Activated naive CD4-positive, alpha-beta T cell treated with anti-CD3 and anti-CD28 coated beads, Interleukin-2, amount 50 U/mL, for 72 hours (primary cell): ENCODE data around the gene LAMTOR3. TPM values are rescaled to one million over a fixed set of nuclear protein-coding genes. Genes with fewer than 3 reads are reported as not detected.

Experiments used
- ATAC-seq, 2 donors: fragments of 150-1000 bp; cut with Tn5 transposase; 2 replicates each; pipeline ENCODE4 v1.10.0; 2021; ENCODE audit warnings: mild to moderate bottlenecking in 2 of 2, moderate library complexity in 2 of 2
- DNase-seq, 2 donors: peaks; one replicate each; pipeline ENCODE4 v3.0.0; 2021 to 2022; ENCODE audit warnings: low spot score in 2 of 2
- H3K27ac Mint-ChIP-seq, 2 donors: one replicate each; pipeline ENCODE4 v1.8.0; 2022; ENCODE audit warnings: mild to moderate bottlenecking in 2 of 2, mixed read lengths in 2 of 2
- H3K36me3 Mint-ChIP-seq, 2 donors: one replicate each; pipeline ENCODE4 v1.8.0; 2022; ENCODE audit warnings: mixed read lengths in 2 of 2
- H3K9me3 Mint-ChIP-seq, 2 donors: one replicate each; pipeline ENCODE4 v1.8.0; 2022; ENCODE audit warnings: mixed read lengths in 2 of 2
- total RNA-seq, 2 donors: library from RNA; stranded (reverse); gene quantifications; one replicate each; pipeline ENCODE4 v1.2.3, GENCODE V29; 2022

Gene LAMTOR3
- total RNA-seq, 2 donors from 2014 or later, result 27.4 to 38.7 TPM

GRCh38 chr4:99878604-99879003 lies 15.6 kb downstream of the LAMTOR3 start:
- ATAC-seq (no peak), DNase-seq (no peak)
- Mint-ChIP-seq H3K36me3 (peaks cover 0 to 11% of the 10 kb centered on the region in 2 donors), H3K27ac (no peak overlapping the region), H3K9me3 (no peaks in the 10 kb centered on the region)

- DNase-seq (no peak), ATAC-seq (no peak)
- H3K36me3 Mint-ChIP-seq, result peaks cover 6 to 12% of the 10 kb centered on the region in 2 donors
- no peaks in the 10 kb centered on the region for H3K9me3 Mint-ChIP-seq
- peak overlapping the region in 1 of 2 donors; percentile 40 for H3K27ac Mint-ChIP-seq
Measured at GRCh38 chr4:99876946-99877345, 17.3 kb downstream of the LAMTOR3 start.

GRCh38 chr4:99875071-99875470 lies 19.2 kb downstream of the LAMTOR3 start:
- Mint-ChIP-seq H3K36me3 (peaks cover 10 to 21% of the 10 kb centered on the region in 2 donors), H3K9me3 (no peaks in the 10 kb centered on the region), H3K27ac (peak overlapping the region in 1 of 2 donors; percentile 92)
- ATAC-seq (no peak), DNase-seq (no peak)

- no peak for ATAC-seq
- H3K9me3 Mint-ChIP-seq, result no peaks in the 10 kb centered on the region
- H3K36me3 Mint-ChIP-seq, result peaks cover 16 to 29% of the 10 kb centered on the region in 2 donors
- H3K27ac Mint-ChIP-seq, result peak overlapping the region in 1 of 2 donors; percentile 76
- no peak for DNase-seq
Measured at GRCh38 chr4:99872570-99872969, 21.7 kb downstream of the LAMTOR3 start.

- Mint-ChIP-seq H3K27ac (peak overlapping the region; percentile 25 to 88), H3K9me3 (no peaks in the 10 kb centered on the region), H3K36me3 (peaks cover 23 to 54% of the 10 kb centered on the region in 2 donors)
- peak; percentile 99 for ATAC-seq
- no peak for DNase-seq
Measured at GRCh38 chr4:99868126-99868596, 26.1 kb downstream of the LAMTOR3 start.

- ATAC-seq, result no peak
- no peak overlapping the region for H3K27ac Mint-ChIP-seq
Measured at GRCh38 chr4:99863804-99864203, 30.4 kb downstream of the LAMTOR3 start.

GRCh38 chr4:99861120-99861905 lies 32.9 kb downstream of the LAMTOR3 start:
- Mint-ChIP-seq H3K27ac (peak overlapping the region; percentile 63 to 77), H3K9me3 (no peaks in the 10 kb centered on the region), H3K36me3 (peaks cover 17 to 54% of the 10 kb centered on the region in 2 donors)
- peak; percentile 87 to 95 for ATAC-seq
- no peak for DNase-seq

More at GRCh38 chr4:99863804-99864203, 30.4 kb downstream of the LAMTOR3 start:
- DNase-seq, result no peak
- Mint-ChIP-seq H3K36me3 (peaks cover 18 to 50% of the 10 kb centered on the region in 2 donors), H3K9me3 (no peaks in the 10 kb centered on the region)

- no peaks in the 10 kb centered on the region for H3K9me3 Mint-ChIP-seq
- DNase-seq (no peak), ATAC-seq (no peak)
- H3K27ac Mint-ChIP-seq, result peak overlapping the region in 1 of 2 donors; percentile 63
- H3K36me3 Mint-ChIP-seq, result peaks cover 17 to 51% of the 10 kb centered on the region in 2 donors
Measured at GRCh38 chr4:99860521-99860920, 33.7 kb downstream of the LAMTOR3 start.

- peaks cover 17 to 52% of the 10 kb centered on the region in 2 donors for H3K36me3 Mint-ChIP-seq
- no peak for DNase-seq
- no peak for ATAC-seq
- peak overlapping the region; percentile 13 to 19 for H3K27ac Mint-ChIP-seq
- H3K9me3 Mint-ChIP-seq, result no peaks in the 10 kb centered on the region
Measured at GRCh38 chr4:99859618-99860017, 34.6 kb downstream of the LAMTOR3 start.

GRCh38 chr4:99857307-99857706 lies 36.9 kb downstream of the LAMTOR3 start:
- no peak for ATAC-seq
- Mint-ChIP-seq H3K27ac (peak overlapping the region; percentile 78 to 83), H3K36me3 (peaks cover 31 to 55% of the 10 kb centered on the region in 2 donors), H3K9me3 (no peaks in the 10 kb centered on the region)
- no peak for DNase-seq

- ATAC-seq (peak; percentile 61 to 78), DNase-seq (no peak)
- H3K36me3 Mint-ChIP-seq, result peaks cover 31 to 55% of the 10 kb centered on the region in 2 donors
- peak overlapping the region; percentile 78 to 83 for H3K27ac Mint-ChIP-seq
- no peaks in the 10 kb centered on the region for H3K9me3 Mint-ChIP-seq
Measured at GRCh38 chr4:99856166-99856565, 38.1 kb downstream of the LAMTOR3 start.

- Mint-ChIP-seq H3K27ac (peak overlapping the region; percentile 78 to 83), H3K9me3 (no peaks in the 10 kb centered on the region), H3K36me3 (peaks cover 31 to 55% of the 10 kb centered on the region in 2 donors)
- ATAC-seq (no peak), DNase-seq (no peak)
Measured at GRCh38 chr4:99855678-99856077, 38.5 kb downstream of the LAMTOR3 start.

GRCh38 chr4:99853999-99854398 lies 40.2 kb downstream of the LAMTOR3 start:
- no peak overlapping the region for H3K27ac Mint-ChIP-seq
- H3K9me3 Mint-ChIP-seq, result no peaks in the 10 kb centered on the region
- DNase-seq, result no peak

GRCh38 chr4:99853190-99853589 lies 41.0 kb downstream of the LAMTOR3 start:
- no peaks in the 10 kb centered on the region for H3K9me3 Mint-ChIP-seq
- DNase-seq (no peak), ATAC-seq (no peak)
- H3K27ac Mint-ChIP-seq, result peak overlapping the region; percentile 73 to 95
- peaks cover 27 to 58% of the 10 kb centered on the region in 2 donors for H3K36me3 Mint-ChIP-seq

More at GRCh38 chr4:99853999-99854398, 40.2 kb downstream of the LAMTOR3 start:
- peaks cover 27 to 56% of the 10 kb centered on the region in 2 donors for H3K36me3 Mint-ChIP-seq
- no peak for ATAC-seq

GRCh38 chr4:99852199-99852749 lies 42.0 kb downstream of the LAMTOR3 start:
- Mint-ChIP-seq H3K9me3 (no peaks in the 10 kb centered on the region), H3K36me3 (peaks cover 27 to 55% of the 10 kb centered on the region in 2 donors), H3K27ac (peak overlapping the region; percentile 95 to 99)
- DNase-seq, result no peak
- peak; percentile 12 to 22 for ATAC-seq

- no peak for DNase-seq
- H3K36me3 Mint-ChIP-seq, result peaks cover 13 to 47% of the 10 kb centered on the region in 2 donors
- ATAC-seq, result peak; percentile 52
- peaks cover 0 to under 1% of the 10 kb centered on the region in 2 donors for H3K9me3 Mint-ChIP-seq
- H3K27ac Mint-ChIP-seq, result peak overlapping the region; percentile 98 to 100
Measured at GRCh38 chr4:99848591-99849001, 45.6 kb downstream of the LAMTOR3 start.

- peak overlapping the region; percentile 98 to 100 for H3K27ac Mint-ChIP-seq
- peaks cover 5 to 49% of the 10 kb centered on the region in 2 donors for H3K36me3 Mint-ChIP-seq
- H3K9me3 Mint-ChIP-seq, result peaks cover 0 to 5% of the 10 kb centered on the region in 2 donors
- ATAC-seq (peak; percentile 60 to 68), DNase-seq (peak in 1 of 2 donors; percentile 44)
Measured at GRCh38 chr4:99847362-99847976, 46.8 kb downstream of the LAMTOR3 start.
